Right lobe of liver (tissue), 6 donors: ENCODE data around the gene HTRA2. TPM values are rescaled to one million over a fixed set of nuclear protein-coding genes. Genes with fewer than 3 reads are reported as not detected.

Source experiments
- ATAC-seq, 4 donors: fragments of 200-7000 bp; cut with Tn5 transposase; one replicate each; pipeline ENCODE4 v1.9.1; 2020; ENCODE audit warnings: mild to moderate bottlenecking in 4 of 4, moderate library complexity in 4 of 4
- DNase-seq, 3 donors: peaks; one replicate each; pipeline ENCODE4 v3.0.0-alpha.2; 2020
- H3K27ac ChIP-seq, 3 donors: fragments of 200-600 bp; one replicate each; pipeline ENCODE4 v1.8.0; 2022
- H3K27me3 ChIP-seq, 2 donors: fragments of 200-600 bp; one replicate each; pipeline ENCODE4 v1.8.0; 2022
- H3K36me3 ChIP-seq, 4 donors: fragments of 200-600 bp; sonication (generic) in 1 of 4; one replicate each; pipeline versions ENCODE4 v1.5.1 to v1.8.0; 2017 to 2022; ENCODE audit warnings: control low read depth in 1 of 4
- H3K4me1 ChIP-seq, 4 donors: fragments of 200-600 bp; sonication (generic) in 1 of 4; one replicate each; pipeline versions ENCODE4 v1.5.1 to v1.8.0; 2017 to 2022; ENCODE audit warnings: control low read depth in 1 of 4
- H3K4me3 ChIP-seq, 3 donors: fragments of 200-600 bp; one replicate each; pipeline ENCODE4 v1.8.0; 2022
- H3K9me3 ChIP-seq, 4 donors: fragments of 200-600 bp; sonication (generic) in 1 of 4; one replicate each; pipeline versions ENCODE4 v1.5.1 to v1.8.0; 2017 to 2022; ENCODE audit warnings: control low read depth in 1 of 4
- POLR2A ChIP-seq: fragments of 450-650 bp; IDR thresholded peaks from one replicate; pipeline ENCODE4 v1.6.1; 2017; ENCODE audit warnings: antibody characterized with exemption, mild to moderate bottlenecking
- WGBS: methylation state at CpG from one replicate; pipeline ENCODE4 v1.1.6; 2018; ENCODE audit warnings: low coverage, low lambda C conversion rate; ENCODE audit not compliant: insufficient coverage; ENCODE audit errors: missing lambda C conversion rate; 5-methylcytosine and 5-hydroxymethylcytosine counted together
- intact Hi-C, 2 donors: fragments of 100-400 bp; cut with DNase I; formaldehyde crosslinking; loops; one replicate each; pipeline versions ENCODE4 v1.11.2 to v1.14.1; 2022
- total RNA-seq, 6 experiments: library from RNA; depleted of rRNA in 2 of 6; stranded (reverse); fragments of >200 nt in 2 of 6; fragmentation: NEBNext Ultra II Directional in 3 of 6; extraction: Animal tissue kit (Norgen Biotek cat#: 25700) in 3 of 6; gene quantifications; one replicate each; pipeline versions ENCODE4 v1.1.0 to v1.2.4, GENCODE V29; 2016 to 2023
- TF ChIP-seq, protein P1 (sequence below), 4 donors: fragments of 200-600 bp in 3 of 4; fragments of 450-650 bp in 1 of 4; IDR thresholded peaks; one replicate each; pipeline versions ENCODE4 v1.5.1 to v1.8.0; 2016 to 2022; ENCODE audit warnings: antibody characterized with exemption in 4 of 4, mild to moderate bottlenecking in 2 of 4
- donor health status: DM: no; HTN: yes; CAD: no.
- donor health status: DM: no; HTN: no; CAD: no.
- donor health status: DM: no; HTN: no; CAD: no.
- donor health status: DM: no; HTN: yes; CAD: no.
- donor health status: DM: no; HTN: yes; CAD: no.

Gene HTRA2
- total RNA-seq, 6 experiments from 2014 or later: 12.3 to 20.3 (median 15.2) TPM

DNA sequence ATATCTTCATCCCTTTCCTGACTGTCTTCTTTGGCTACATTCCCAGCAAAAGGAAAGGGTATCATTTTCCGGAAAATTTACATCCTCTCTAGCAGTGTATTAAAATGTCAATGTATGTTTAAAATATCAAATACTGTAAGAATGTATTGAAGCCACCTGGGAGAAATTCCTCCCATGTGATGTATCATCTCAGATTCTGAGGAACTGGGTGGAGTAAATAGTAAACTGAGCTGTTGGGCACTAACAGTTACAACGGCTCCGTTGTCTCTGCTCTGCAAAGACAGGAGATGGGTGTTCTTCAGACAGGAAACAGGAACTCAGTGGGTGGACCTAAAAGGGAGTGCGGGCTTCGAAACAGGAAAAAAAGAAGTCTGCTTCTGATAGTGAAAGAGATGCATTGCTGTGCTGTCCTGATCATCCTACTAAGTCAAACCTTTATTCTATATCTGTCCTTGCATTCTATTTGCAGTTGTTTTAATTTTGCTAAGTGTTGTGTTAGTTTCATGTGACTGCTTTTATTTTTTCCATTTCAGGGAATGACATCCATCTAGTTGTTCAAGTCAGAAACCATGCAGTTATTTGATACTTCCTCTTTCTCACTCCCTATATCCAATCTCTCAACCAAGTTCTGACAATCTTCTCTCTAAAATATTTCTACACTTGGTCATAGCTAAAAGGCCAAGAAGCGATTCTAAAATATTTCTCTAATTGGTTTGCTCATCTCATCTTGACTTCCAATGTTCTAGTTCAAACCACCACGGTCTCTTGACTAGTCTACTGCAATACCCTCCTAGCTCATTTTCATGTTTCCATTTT, 44.2 kb downstream of the HTRA2 start:
- intact Hi-C loops: no loop called here
- no peak for DNase-seq
- 40% methylated on average over 7 of the region's 7 CpGs for WGBS

DNA sequence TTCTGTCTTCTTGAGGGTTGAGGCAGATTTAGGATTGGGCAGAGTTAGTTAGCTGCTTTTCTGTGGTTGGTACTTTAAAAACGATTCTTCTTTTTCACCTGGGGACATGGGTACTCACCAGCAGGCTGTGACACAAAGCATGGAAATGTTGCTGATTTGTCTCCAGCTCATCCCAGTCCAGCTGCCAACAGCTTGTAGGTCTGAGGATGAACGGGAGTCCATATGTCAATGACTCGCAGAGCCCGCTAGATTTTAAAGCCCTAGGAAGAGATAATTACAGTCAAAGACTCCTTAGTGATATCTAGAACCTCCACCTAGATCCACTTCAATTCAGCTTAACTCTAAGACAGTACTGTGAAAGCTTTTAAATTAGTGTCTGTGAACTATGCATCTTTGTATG, 45.6 kb downstream of the HTRA2 start:
- H3K4me3 ChIP-seq: no peak overlapping the region
- no peaks in the 10 kb centered on the region for H3K4me1 ChIP-seq
- WGBS: 74% methylated on average over 3 of the region's 4 CpGs
- ATAC-seq (no peak), DNase-seq (no peak)
- intact Hi-C loops: no loop called here
- no peak for TF ChIP-seq POLR2A
- TF ChIP-seq, protein P1, sequence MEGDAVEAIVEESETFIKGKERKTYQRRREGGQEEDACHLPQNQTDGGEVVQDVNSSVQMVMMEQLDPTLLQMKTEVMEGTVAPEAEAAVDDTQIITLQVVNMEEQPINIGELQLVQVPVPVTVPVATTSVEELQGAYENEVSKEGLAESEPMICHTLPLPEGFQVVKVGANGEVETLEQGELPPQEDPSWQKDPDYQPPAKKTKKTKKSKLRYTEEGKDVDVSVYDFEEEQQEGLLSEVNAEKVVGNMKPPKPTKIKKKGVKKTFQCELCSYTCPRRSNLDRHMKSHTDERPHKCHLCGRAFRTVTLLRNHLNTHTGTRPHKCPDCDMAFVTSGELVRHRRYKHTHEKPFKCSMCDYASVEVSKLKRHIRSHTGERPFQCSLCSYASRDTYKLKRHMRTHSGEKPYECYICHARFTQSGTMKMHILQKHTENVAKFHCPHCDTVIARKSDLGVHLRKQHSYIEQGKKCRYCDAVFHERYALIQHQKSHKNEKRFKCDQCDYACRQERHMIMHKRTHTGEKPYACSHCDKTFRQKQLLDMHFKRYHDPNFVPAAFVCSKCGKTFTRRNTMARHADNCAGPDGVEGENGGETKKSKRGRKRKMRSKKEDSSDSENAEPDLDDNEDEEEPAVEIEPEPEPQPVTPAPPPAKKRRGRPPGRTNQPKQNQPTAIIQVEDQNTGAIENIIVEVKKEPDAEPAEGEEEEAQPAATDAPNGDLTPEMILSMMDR (IDR thresholded peaks at IDR 0.05): no peak
- no peaks in the 10 kb centered on the region for H3K9me3 ChIP-seq
- no peaks in the 10 kb centered on the region for H3K27me3 ChIP-seq
- no peak overlapping the region for H3K27ac ChIP-seq
- H3K36me3 ChIP-seq: no peaks in the 10 kb centered on the region

More for the DNA sequence above, 44.2 kb downstream of the HTRA2 start:
- Histone ChIP-seq H3K36me3 (no peaks in the 10 kb centered on the region), H3K27ac (no peak overlapping the region), H3K4me3 (no peak overlapping the region), H3K4me1 (no peaks in the 10 kb centered on the region), H3K27me3 (no peaks in the 10 kb centered on the region), H3K9me3 (no peaks in the 10 kb centered on the region)
- peak; percentile 55 to 73 (median 62) for ATAC-seq
- TF ChIP-seq POLR2A: no peak
- TF ChIP-seq, protein P1 (IDR thresholded peaks at IDR 0.05): no peak

DNA sequence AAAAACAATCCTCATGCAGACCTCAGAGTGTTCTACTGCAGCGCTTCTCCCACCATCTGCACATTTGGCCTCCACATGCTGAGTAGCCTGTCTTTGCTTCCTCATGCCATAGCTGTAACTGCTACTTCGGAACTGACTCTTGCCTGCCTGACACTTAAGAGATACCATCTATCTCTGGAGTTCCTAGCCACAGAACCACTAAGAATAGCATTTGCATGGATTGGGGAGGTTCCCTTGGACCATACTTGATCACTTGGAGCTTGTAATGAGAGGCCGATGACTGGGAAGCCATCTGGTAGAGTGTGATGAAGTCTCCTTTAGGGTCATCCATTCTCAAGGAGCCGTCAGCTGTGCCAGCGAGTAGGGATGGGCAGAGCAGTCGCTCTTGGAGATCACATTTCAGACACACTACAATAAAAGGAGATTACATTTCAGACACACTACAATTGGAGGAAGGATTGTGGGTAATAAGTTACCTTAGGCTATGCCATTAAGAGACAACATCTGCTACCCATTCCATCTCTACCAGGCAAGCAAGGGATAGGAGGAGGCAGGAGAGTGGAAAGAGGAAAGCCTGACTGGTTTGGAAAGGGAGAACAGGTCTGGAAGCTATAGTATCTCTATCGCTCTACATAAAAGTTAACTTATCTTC, 46.6 kb downstream of the HTRA2 start:
- DNase-seq (no peak), ATAC-seq (peak in 3 of 4 donors; percentile 17 to 43 (median 21))
- Histone ChIP-seq H3K9me3 (no peaks in the 10 kb centered on the region), H3K4me1 (no peaks in the 10 kb centered on the region), H3K36me3 (no peaks in the 10 kb centered on the region), H3K27ac (peak overlapping the region in 1 of 3 donors; percentile 13), H3K4me3 (no peak overlapping the region), H3K27me3 (no peaks in the 10 kb centered on the region)
- TF ChIP-seq, protein P1 (IDR thresholded peaks at IDR 0.05): no peak
- TF ChIP-seq POLR2A: no peak
- intact Hi-C loops: no loop called here
- WGBS: 89% methylated on average over 6 of the region's 7 CpGs

DNA sequence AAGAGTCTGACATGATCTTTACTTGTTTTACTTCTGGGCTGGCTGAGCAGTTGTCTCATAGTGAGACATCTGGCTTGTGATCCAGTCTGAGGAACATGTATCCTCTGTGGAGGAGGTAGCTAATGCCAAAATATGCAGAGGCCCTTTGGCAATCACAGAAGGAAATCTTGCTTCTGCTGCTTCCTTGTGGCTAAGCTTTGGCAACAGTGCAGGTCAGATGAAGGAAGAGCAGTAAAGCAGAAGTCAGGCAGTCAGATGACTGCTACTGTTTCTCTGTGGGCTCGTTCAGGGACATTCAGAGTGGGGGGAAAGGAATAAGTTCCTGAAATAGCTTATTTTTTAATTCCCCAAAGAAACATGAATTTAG, 47.1 kb downstream of the HTRA2 start:
- intact Hi-C loops: no loop called here
- Histone ChIP-seq H3K4me1 (no peaks in the 10 kb centered on the region), H3K9me3 (no peaks in the 10 kb centered on the region), H3K4me3 (no peak overlapping the region), H3K27ac (peak overlapping the region in 1 of 3 donors; percentile 49), H3K36me3 (no peaks in the 10 kb centered on the region), H3K27me3 (no peaks in the 10 kb centered on the region)
- ATAC-seq (peak; percentile 53 to 69 (median 64)), DNase-seq (no peak)
- WGBS: 42% methylated on average over 1 of the region's 1 CpG
- peak; percentile 24 for TF ChIP-seq POLR2A
- TF ChIP-seq, protein P1 (IDR thresholded peaks at IDR 0.05): no peak
